ENCODE results near the gene SSH2. TPM values are rescaled to one million over a fixed set of nuclear protein-coding genes. Genes with fewer than 3 reads are reported as not detected.
"Not testable (repeated sequence)": the region's sequence is repeated elsewhere in the genome, so short reads cannot be mapped to it uniquely, and the experiment has no call there.

SSH2 gene
- total RNA-seq, 2 donors from 2014 or later = 43.6 to 62.2 TPM

- Mint-ChIP-seq H3K27ac (peak overlapping the region; percentile 63 to 75), H3K36me3 (peaks cover 0 to 39% of the 10 kb centered on the region in 2 donors), H3K9me3 (peaks cover 2 to 6% of the 10 kb centered on the region in 2 donors)
- ATAC-seq (peak; percentile 37 to 52), DNase-seq (ENCODE audit: low spot score in 2 of 2) (no peak)
These were observed 203.2 kb downstream of the SSH2 start for GRCh38 chr17:29726715-29727252.

GRCh38 chr17:29725408-29725807 is 204.6 kb downstream of the SSH2 start:
- H3K9me3 Mint-ChIP-seq; ATAC-seq; DNase-seq (ENCODE audit: low spot score in 2 of 2): not testable (repeated sequence)
- Mint-ChIP-seq H3K27ac (peak overlapping the region in 1 of 2 donors; percentile 63), H3K36me3 (peaks cover 0 to 43% of the 10 kb centered on the region in 2 donors)

GRCh38 chr17:29723278-29724047 is 206.6 kb downstream of the SSH2 start:
- no peak for DNase-seq (ENCODE audit: low spot score in 2 of 2)
- H3K9me3 Mint-ChIP-seq = no peaks in the 10 kb centered on the region
- ATAC-seq = peak; percentile 32 to 42
- peaks cover 0 to 31% of the 10 kb centered on the region in 2 donors for H3K36me3 Mint-ChIP-seq
- H3K27ac Mint-ChIP-seq = peak overlapping the region; percentile 61 to 81

GRCh38 chr17:29722411-29723198 is 207.4 kb downstream of the SSH2 start:
- peak overlapping the region; percentile 61 to 81 for H3K27ac Mint-ChIP-seq
- DNase-seq (ENCODE audit: low spot score in 2 of 2) = no peak
- no peaks in the 10 kb centered on the region for H3K9me3 Mint-ChIP-seq
- peaks cover 0 to 31% of the 10 kb centered on the region in 2 donors for H3K36me3 Mint-ChIP-seq
- peak; percentile 44 to 57 for ATAC-seq

GRCh38 chr17:29720551-29720950 is 209.5 kb downstream of the SSH2 start:
- Mint-ChIP-seq H3K36me3 (peaks cover 0 to 44% of the 10 kb centered on the region in 2 donors), H3K27ac (no peak overlapping the region), H3K9me3 (peaks cover 0 to 6% of the 10 kb centered on the region in 2 donors)
- DNase-seq (ENCODE audit: low spot score in 2 of 2) = no peak
- no peak for ATAC-seq

- ATAC-seq = no peak
- no peak for DNase-seq (ENCODE audit: low spot score in 2 of 2)
- peaks cover 0 to 44% of the 10 kb centered on the region in 2 donors for H3K36me3 Mint-ChIP-seq
- no peak overlapping the region for H3K27ac Mint-ChIP-seq
- H3K9me3 Mint-ChIP-seq = peaks cover 0 to 6% of the 10 kb centered on the region in 2 donors
These were observed 210.6 kb downstream of the SSH2 start for GRCh38 chr17:29719469-29719868.

GRCh38 chr17:29718446-29719039 is 211.5 kb downstream of the SSH2 start:
- Mint-ChIP-seq H3K9me3 (peaks cover 0 to 6% of the 10 kb centered on the region in 2 donors), H3K36me3 (peaks cover 0 to 47% of the 10 kb centered on the region in 2 donors), H3K27ac (no peak overlapping the region)
- ATAC-seq (peak; percentile 11 to 43), DNase-seq (ENCODE audit: low spot score in 2 of 2) (no peak)

GRCh38 chr17:29717817-29718216 is 212.2 kb downstream of the SSH2 start:
- ATAC-seq (no peak), DNase-seq (ENCODE audit: low spot score in 2 of 2) (no peak)
- Mint-ChIP-seq H3K9me3 (peaks cover 0 to 6% of the 10 kb centered on the region in 2 donors), H3K27ac (peak overlapping the region in 1 of 2 donors; percentile 1), H3K36me3 (peaks cover 0 to 51% of the 10 kb centered on the region in 2 donors)

GRCh38 chr17:29716566-29716965 is 213.5 kb downstream of the SSH2 start:
- Mint-ChIP-seq H3K9me3 (peaks cover 0 to 6% of the 10 kb centered on the region in 2 donors), H3K27ac (peak overlapping the region; percentile 47 to 70), H3K36me3 (peaks cover 0 to 46% of the 10 kb centered on the region in 2 donors)
- DNase-seq (ENCODE audit: low spot score in 2 of 2) = no peak
- ATAC-seq = no peak

GRCh38 chr17:29715680-29716079 is 214.3 kb downstream of the SSH2 start:
- H3K27ac Mint-ChIP-seq = peak overlapping the region; percentile 47 to 74
- peaks cover 0 to 51% of the 10 kb centered on the region in 2 donors for H3K36me3 Mint-ChIP-seq
- H3K9me3 Mint-ChIP-seq = peaks cover 0 to 6% of the 10 kb centered on the region in 2 donors
- DNase-seq (ENCODE audit: low spot score in 2 of 2) (no peak), ATAC-seq (no peak)

- peaks cover 0 to 48% of the 10 kb centered on the region in 2 donors for H3K36me3 Mint-ChIP-seq
- ATAC-seq (no peak), DNase-seq (ENCODE audit: low spot score in 2 of 2) (no peak)
- H3K27ac Mint-ChIP-seq = peak overlapping the region; percentile 8 to 47
- peaks cover 0 to 6% of the 10 kb centered on the region in 2 donors for H3K9me3 Mint-ChIP-seq
These were observed 215.9 kb downstream of the SSH2 start for GRCh38 chr17:29714146-29714545.

GRCh38 chr17:29713626-29714025 is 216.4 kb downstream of the SSH2 start:
- Mint-ChIP-seq H3K9me3 (peaks cover 0 to 6% of the 10 kb centered on the region in 2 donors), H3K36me3 (peaks cover 0 to 48% of the 10 kb centered on the region in 2 donors), H3K27ac (peak overlapping the region; percentile 47 to 81)
- DNase-seq (ENCODE audit: low spot score in 2 of 2) (no peak), ATAC-seq (peak in 1 of 2 donors; percentile 20)

GRCh38 chr17:29711588-29712385 is 218.2 kb downstream of the SSH2 start:
- Mint-ChIP-seq H3K9me3 (peaks cover 0 to 4% of the 10 kb centered on the region in 2 donors), H3K36me3 (peaks cover 0 to 32% of the 10 kb centered on the region in 2 donors), H3K27ac (no peak overlapping the region)
- ATAC-seq = no peak
- no peak for DNase-seq (ENCODE audit: low spot score in 2 of 2)

GRCh38 chr17:29710891-29711418 is 219.1 kb downstream of the SSH2 start:
- DNase-seq (ENCODE audit: low spot score in 2 of 2) (no peak), ATAC-seq (no peak)
- peaks cover 0 to 24% of the 10 kb centered on the region in 2 donors for H3K36me3 Mint-ChIP-seq
- no peak overlapping the region for H3K27ac Mint-ChIP-seq
- no peaks in the 10 kb centered on the region for H3K9me3 Mint-ChIP-seq

GRCh38 chr17:29710520-29710884 is 219.5 kb downstream of the SSH2 start:
- DNase-seq (ENCODE audit: low spot score in 2 of 2) (no peak), ATAC-seq (no peak)
- Mint-ChIP-seq H3K27ac (no peak overlapping the region), H3K9me3 (no peaks in the 10 kb centered on the region), H3K36me3 (peaks cover 0 to 24% of the 10 kb centered on the region in 2 donors)
